NCI-H187 (cell line): ENCODE data around the gene TEX55.
A peak's percentile ranks its signal among the peaks of the same experiment; 100 is the strongest.
"Not testable (repeated sequence)": the region's sequence is repeated elsewhere in the genome, so short reads cannot be mapped to it uniquely, and the experiment has no call there.

Experiments
- DNase-seq, 2 experiments: peaks; one replicate each; lab custom pipeline; 2025; lab: John Stamatoyannopoulos, UW

The TEX55 gene

GRCh38 chr3:119145500-119146167 lies at the start of gene TEX55:
TSS of gene TEX55 (plus strand) at chr3:119146165. CDS start at chr3:119146190, 25 bp downstream.
- no peak for DNase-seq

- DNase-seq, result no peak
Observed at GRCh38 chr3:119098003-119098402, 48.0 kb upstream of the TEX55 start.

- peak; percentile 4 to 29 for DNase-seq
Observed at GRCh38 chr3:119098619-119099222, 47.2 kb upstream of the TEX55 start.

GRCh38 chr3:119099785-119100184 lies 46.2 kb upstream of the TEX55 start:
- DNase-seq, result no peak

GRCh38 chr3:119104031-119104430 lies 41.9 kb upstream of the TEX55 start:
- DNase-seq, result no peak

- not testable (repeated sequence) for DNase-seq
Observed at GRCh38 chr3:119118330-119118729, 27.6 kb upstream of the TEX55 start.

- DNase-seq, result no peak
Observed at GRCh38 chr3:119120480-119120879, 25.5 kb upstream of the TEX55 start.

GRCh38 chr3:119122350-119122749 lies 23.6 kb upstream of the TEX55 start:
- no peak for DNase-seq

- no peak for DNase-seq
Observed at GRCh38 chr3:119125342-119125741, 20.6 kb upstream of the TEX55 start.

GRCh38 chr3:119125742-119126504 lies 20.0 kb upstream of the TEX55 start:
- DNase-seq, result no peak

- not testable (repeated sequence) for DNase-seq
Observed at GRCh38 chr3:119130291-119130690, 15.7 kb upstream of the TEX55 start.

GRCh38 chr3:119132291-119132690 lies 13.7 kb upstream of the TEX55 start:
- not testable (repeated sequence) for DNase-seq

- not testable (repeated sequence) for DNase-seq
Observed at GRCh38 chr3:119139360-119139759, 6.6 kb upstream of the TEX55 start.

- DNase-seq, result no peak
Observed at GRCh38 chr3:119140466-119140865, 5.5 kb upstream of the TEX55 start.

GRCh38 chr3:119145128-119145499 lies 851 bp upstream of the TEX55 start:
- no peak for DNase-seq

GRCh38 chr3:119146578-119147375 lies 812 bp downstream of the TEX55 start:
- no peak for DNase-seq

GRCh38 chr3:119147494-119147893 lies 1.5 kb downstream of the TEX55 start:
- DNase-seq, result no peak

GRCh38 chr3:119148493-119149180 lies 2.7 kb downstream of the TEX55 start:
- no peak for DNase-seq

GRCh38 chr3:119149484-119149883 lies 3.5 kb downstream of the TEX55 start:
- DNase-seq, result no peak

GRCh38 chr3:119156868-119157267 lies 10.9 kb downstream of the TEX55 start:
- no peak for DNase-seq

- DNase-seq, result no peak
Observed at GRCh38 chr3:119157971-119158370, 12.0 kb downstream of the TEX55 start.

- no peak for DNase-seq
Observed at GRCh38 chr3:119160361-119160760, 14.4 kb downstream of the TEX55 start.
